Inferior parietal cortex (tissue), 1 donor: Measurements from ENCODE around the gene MAP2K7.
"Not testable (repeated sequence)": the region's sequence is repeated elsewhere in the genome, so short reads cannot be mapped to it uniquely, and the experiment has no call there.

Experiments
- DNase-seq: peaks from one replicate; pipeline ENCODE4 v3.0.0-alpha.2; 2016; ENCODE audit errors: extremely low spot score

MAP2K7 gene

DNA sequence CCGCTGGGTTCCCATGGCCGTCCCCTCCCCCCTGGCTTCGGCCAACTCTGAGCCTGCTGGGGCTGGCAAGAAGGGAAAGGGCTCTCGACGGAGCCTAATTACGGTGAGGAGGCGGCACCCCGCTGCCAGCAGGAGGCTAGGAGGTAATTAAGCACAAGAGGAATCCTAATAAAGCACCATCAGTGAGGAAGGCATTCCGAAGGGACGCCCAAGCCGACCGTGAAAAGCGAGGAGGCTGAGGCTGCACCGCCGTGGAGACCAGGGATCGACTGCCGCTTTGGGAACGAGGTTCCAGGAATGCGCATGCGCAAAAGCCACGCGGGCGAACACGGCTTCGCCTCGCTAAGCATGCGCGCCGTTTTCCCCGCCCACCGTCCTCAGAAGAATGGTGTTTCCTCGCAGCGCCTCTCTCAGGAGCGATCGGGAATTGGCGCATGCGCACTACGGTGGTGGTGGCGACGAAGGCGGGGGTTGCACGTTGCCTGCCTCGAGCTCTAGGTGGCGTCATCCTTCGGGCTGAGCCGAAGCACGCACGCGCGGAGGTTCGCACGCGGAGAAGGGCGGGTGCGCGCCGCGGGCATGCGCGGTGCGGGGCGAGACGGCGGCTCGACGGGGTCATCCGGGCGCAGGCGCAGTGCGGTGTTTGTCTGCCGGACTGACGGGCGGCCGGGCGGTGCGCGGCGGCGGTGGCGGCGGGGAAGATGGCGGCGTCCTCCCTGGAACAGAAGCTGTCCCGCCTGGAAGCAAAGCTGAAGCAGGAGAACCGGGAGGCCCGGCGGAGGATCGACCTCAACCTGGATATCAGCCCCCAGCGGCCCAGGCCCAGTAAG is at the start of gene MAP2K7:
Gene MAP2K7, plus strand, starts transcription at position 634 of the 830 bp plus-strand sequence. Its CDS starts 68 bp downstream, at position 702.
- peak; percentile 99 for DNase-seq

DNA sequence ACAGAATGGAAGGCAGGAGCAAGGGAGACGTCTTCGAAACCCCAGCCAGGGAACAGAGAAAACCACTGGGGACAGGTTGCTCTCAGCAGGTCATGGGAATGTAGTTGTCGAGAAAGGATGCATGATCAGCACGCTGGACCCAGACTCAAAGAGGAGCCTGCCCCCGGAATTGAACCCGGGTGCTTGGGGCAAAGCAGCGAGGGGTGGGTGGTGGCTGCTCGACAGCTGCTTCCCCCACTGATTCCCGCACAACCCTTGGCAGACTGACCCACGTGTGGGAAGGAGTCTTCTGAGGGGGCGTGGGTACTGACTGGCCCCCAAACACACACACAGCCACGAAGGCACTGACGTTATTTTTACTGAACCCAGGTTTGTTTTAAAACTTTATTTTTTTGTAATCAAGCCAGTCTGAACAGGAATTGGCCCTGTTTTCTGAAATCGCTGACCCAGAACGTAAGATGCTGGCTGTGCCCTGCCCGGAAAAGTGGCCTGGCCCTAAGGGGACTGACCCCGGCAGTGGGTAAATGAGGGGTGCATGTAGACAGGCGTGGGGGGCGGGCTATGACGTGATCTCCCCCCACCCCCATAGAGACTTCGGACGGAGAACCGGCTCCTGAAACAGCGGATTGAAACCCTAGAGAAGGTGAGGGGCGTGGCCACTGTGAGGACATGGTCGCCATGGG is 48.1 kb upstream of the MAP2K7 start:
- no peak for DNase-seq

DNA sequence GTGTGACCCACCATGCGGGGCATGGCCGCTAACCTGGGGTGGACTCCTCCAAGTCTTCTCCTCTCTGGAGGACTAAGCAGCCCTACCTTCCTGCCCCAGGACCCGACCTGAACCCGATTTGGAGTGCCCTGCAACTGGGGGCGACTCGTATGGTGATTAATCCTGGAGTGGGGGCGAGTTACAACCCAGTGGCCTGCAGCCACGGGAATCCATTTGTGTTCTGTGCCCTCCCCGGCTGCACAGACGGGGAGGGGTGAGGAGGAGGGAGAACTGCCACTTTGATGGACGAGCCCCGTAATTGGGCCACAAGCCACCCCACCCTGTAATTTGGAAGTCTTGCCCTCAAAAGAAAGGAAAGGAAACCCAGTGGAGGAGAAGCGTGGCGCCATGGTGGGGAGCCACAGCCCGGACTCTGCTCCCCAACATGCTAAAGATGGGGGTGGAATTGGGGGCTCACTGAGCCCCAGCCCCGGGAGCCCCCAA is 47.5 kb upstream of the MAP2K7 start:
- no peak for DNase-seq

DNA sequence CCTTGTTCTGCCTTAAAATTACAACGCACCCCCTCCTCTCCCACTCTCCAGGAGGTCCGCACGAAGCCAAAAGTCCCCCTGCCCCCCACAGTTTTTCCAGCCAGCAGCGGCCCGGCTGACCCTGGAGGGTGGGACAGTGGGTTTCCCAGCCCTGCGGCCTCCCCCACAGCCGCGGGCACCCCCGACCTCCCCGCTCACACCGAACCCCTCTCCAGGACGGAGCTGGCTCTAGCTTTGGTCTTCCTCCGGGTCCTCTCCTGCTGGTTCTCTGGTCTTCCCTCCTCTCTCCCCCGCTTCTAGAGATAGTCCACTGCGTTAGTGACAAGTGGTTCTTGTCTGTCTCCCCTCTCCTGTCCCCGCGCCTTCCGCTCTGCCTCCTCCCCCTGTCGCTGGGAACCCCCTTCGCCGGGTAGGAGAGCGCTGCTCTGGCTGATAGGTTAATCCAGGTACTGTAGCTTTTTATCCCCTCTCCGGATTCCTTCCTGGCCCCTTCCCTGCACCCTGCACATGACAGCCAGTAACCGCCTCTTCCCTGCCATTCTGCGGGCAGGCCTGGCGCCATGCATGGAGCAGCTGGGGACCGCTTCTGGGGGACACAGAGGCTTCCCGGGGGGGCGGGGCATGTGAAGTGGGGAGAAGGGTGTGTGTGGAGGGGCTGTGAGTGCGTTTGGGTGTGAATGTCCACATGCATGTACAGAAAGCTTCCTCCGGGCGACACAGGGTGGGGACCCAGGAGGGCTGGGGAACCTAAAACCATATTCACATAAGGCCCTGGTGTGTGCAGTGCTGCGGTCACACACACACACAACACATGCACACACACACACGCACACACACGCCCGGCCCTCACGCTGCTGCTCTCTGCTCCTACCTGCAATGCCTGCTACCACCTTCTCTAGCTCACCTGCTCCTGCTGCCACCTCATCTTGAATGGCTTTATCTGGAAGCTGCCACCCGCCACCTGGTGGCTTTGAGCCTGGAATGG is 46.7 kb upstream of the MAP2K7 start:
- no peak for DNase-seq

DNA sequence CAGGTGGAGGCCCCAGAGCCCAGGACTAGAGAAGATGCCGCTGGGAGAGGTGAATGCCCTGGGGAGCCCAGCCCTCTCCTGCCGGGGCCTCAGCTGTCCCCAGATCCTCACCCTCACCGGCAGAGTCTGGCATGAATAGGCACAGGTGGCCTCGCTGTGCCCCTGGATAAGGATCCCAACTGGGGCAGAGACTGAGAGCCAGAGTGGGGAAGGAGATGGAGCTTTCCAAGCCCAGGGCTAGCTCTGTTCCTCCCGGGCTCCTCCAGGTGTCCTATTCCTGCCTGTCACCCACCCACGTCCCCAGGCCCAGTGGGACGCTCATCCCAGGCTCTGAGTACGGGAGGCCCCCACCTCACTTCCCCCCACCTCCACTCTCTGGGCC is 46.0 kb upstream of the MAP2K7 start:
- no peak for DNase-seq

DNA sequence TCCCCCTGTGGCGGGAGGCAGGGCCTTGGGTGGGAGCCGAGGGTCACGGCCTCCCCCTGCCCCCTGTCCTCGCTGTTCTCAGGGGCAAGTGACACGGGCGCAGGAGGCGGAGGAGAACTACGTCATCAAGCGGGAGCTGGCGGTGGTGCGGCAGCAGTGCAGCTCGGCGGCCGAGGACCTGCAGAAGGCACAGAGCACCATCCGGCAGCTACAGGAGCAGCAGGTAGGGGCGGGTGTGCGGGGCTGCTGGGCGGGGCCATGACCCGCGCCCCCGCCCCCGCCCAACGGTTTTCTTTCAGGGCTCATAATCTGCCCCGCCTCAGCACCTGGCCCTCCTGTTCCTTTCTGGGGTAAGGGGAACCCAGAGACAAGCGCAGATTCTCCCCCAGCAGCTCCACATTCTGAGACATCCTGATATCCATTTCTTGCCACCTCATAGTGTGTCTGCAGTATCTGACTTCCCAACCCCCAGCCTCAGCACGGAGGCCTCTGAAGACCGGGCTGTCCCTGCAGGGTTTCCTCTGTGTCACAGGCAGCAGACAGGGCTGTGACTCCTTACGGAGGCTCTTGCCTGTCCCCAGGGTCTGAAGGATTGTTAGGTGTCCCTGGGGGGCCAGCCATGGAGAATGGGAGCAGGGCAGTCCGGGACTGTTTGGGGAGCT is 45.4 kb upstream of the MAP2K7 start:
- no peak for DNase-seq

DNA sequence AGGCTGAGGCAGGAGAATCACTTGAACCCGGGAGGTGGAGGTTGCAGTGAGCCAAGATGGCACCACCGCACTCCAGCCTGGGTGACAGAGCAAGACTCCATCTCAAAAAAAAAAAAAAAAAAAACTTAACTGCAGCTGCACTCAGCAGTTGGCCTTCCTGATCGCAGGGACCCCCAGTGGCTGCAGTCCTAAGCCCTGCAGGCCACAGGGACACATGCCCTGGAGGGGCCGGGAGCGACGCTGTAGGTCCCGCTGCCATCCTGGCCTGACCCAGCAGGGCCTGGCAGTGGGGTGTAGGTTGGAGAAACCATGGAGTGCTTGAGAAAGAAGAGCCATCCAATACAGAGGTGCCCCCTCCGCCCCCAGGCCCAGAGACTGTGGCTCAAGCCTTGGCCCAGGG is 44.6 kb upstream of the MAP2K7 start:
- DNase-seq = not testable (repeated sequence)

DNA sequence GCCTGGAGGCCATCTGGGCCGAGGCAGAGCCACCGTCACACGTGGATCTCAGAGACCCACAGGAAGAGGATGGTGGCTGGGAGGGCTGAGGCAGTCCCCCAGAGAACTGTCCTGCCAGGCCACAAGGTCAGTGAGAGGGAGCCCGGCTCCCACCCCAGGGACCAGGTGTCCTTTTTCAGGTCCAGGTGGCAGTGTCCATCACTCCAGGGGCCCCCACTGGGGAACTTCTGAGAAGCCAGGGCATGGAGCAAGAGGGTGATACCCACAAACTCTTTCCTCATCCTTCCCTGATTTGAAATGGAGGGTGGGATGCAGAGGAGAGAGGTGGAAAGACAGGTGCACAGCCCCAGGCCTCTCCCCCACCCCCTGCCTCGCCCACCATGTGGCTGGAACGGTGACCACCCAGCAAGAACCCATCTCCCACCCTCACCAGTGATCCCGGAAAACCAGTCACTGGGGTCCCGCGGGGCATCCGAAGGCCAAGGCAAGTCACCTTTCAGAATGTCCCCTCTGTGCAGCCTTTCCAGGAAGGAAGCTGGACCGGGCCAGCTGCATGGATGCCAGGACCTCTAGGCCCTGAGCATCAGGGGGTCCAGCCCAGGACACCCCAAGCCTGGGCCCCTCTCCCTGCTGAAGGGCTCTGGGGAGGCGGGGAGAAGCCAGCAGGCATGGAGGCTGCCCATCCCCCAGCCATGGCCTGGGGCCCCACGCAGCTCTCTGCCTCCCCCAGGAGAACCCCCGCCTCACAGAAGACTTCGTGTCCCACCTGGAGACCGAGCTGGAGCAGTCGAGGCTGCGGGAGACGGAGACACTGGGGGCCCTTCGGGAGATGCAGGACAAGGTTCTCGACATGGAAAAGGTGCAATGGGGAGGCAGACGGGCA is 43.6 kb upstream of the MAP2K7 start:
- DNase-seq = no peak

DNA sequence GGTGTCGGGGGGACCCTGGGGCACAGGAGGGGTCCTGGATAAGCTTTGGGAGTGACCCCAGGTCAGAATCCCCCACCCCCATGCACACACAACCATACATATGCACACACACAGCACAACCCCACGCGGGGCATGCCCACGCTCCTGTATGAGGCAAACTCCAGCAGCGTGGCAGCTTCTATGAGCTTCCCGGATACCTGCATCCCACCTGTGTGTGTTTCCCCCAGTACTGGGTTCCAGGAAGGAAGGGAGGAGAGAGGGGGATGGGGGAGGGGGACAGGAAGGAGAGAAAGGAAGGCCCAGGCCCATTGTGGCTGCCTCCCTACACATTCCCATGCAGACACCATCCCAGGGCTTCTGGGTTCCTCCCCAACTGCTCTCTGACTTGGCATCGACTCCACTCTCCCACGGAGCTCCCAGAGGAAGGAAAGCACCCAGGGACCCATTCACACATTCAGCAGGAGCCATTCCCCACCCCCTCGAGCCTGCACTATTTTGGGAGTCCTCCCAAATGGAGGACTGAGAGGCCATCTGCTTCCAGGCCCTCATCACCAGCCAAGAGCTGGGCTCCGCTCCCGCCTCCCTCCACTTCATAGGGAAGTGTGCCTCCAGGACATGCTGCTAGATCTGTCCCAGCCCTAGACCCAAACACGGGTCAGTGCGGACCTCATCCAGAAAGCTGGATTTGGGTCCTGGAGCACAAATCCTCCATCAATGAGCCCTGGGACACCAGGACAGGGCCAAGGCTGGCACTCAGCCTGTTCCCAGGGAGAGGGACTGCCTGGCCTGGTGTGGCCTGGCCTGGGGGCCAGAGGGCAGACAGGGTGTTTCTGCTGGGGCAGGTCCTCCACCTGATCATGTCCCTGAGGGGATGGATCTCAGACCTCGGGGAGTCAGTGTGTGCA is 42.7 kb upstream of the MAP2K7 start:
- peak; percentile 59 for DNase-seq

DNA sequence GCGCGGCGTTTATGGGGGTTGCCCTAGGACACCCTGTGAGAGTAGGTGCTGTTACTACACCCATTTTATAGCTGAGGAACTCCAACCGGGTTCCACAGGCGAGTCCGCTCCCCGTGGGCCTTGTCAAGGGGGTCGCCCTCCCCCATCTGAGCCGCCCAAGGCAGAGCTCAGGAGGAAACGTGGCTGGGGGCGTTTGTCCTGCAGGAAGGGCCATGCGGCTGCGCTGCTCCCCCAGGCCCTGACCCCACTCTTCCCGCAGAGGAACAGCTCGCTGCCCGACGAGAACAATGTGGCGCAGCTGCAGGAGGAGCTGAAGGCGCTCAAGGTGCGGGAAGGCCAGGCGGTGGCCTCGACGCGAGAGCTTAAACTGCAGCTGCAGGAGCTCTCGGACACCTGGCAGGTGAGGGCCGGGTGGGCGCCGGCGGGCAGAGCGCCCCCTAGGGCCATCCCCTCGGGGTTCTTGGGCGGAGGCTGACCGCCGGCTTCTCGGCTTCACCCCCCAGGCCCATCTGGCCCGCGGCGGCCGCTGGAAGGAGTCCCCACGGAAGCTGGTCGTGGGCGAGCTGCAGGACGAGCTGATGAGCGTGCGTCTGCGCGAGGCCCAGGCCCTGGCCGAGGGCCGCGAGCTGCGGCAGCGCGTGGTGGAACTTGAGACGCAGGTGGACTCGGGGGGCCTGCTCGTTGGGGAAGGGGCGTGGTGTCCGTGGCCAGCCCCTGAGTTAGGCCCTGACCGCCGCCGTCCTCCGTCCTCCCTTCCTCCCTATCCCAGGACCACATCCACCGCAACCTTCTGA is 41.9 kb upstream of the MAP2K7 start:
- DNase-seq = no peak

DNA sequence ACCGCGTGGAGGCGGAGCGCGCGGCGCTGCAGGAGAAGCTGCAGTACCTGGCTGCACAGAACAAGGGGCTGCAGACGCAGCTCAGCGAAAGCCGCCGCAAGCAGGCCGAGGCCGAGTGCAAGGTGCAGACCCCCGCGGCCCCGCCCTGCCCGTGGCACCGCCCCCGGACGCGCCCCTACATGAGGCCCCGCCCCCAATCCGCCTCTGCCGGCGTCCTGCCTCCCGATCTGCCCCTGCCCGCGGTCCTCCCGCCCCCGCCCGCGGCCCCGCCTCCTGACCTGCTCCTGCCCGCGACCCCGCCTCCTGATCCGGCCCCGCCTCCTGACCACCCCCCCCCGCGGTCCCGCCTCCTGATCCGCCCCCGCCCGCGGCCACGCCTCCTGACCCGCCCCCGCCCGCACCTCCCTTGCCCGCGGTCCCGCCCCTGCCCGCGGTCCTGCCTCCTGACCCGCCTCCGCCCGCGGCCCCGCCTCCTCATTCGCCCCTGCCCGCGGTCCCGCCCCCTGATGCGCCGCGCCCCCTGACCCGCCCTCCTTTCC is 41.2 kb upstream of the MAP2K7 start:
- DNase-seq = no peak

DNA sequence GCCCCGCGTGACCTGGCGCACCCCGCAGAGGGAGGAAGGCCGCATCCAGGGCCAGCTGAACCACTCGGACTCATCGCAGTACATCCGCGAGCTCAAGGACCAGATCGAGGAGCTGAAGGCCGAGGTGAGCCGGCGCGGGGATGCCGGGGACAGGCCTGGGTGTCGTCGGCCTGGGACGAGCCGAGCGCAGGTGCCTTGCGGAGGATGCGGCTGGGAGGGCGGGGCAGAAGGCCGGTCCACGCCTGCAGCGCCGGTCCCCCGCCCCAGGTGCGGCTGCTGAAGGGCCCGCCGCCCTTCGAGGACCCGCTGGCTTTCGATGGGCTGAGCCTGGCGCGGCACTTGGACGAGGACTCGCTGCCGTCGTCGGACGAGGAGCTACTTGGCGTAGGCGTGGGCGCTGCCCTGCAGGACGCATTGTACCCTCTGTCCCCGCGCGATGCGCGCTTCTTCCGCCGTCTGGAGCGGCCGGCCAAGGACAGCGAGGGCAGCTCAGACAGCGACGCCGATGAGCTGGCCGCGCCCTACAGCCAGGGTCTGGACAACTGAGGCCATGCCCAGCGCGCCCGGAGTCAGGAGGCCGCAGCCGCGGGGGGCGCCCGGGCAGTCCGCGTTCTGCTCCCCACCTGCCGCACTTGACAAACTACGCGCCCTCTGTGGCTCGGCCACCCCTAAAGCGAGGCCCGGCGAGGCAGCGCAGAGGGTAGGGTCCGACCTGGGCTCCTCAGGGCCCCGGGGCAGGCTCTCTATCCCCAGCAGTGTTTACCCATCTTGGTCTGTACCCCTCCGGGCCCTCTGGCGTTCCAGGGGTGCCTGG is 40.3 kb upstream of the MAP2K7 start:
- DNase-seq = no peak

DNA sequence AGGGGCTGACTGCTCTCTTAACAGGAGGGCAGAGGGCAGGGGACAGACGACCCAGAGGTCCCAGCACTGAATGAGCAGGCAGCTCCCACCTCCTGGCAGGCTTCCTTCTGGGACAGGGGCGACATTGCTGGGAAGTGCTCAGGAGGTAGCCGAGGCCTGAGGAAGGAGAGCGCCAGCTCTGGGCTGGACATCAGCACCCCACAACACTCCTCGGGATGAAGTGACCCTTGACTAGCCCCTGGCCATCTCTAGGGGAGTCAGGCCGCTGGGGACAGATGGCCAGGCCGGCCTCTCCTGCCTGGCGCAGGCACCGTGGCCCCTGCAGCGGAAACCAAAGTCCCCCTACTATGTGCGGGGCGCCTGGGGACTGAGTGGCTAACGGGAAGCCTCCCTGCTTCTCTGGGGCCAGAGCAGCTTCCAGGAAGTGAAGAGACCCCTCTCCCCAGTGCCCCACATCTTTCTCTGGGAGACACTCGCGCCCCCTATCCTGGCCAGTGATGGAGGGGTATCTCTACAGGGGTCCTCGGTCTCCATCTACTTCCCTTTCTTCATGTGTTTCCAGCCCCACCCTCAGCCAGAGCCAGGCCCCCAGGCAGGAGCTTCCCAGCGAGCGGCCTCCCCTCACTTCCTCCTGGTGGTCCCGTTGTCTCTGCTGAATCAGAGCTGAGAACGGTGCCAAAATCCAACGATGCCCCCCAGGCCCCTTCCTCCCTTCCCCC is 39.5 kb upstream of the MAP2K7 start:
- DNase-seq = no peak

DNA sequence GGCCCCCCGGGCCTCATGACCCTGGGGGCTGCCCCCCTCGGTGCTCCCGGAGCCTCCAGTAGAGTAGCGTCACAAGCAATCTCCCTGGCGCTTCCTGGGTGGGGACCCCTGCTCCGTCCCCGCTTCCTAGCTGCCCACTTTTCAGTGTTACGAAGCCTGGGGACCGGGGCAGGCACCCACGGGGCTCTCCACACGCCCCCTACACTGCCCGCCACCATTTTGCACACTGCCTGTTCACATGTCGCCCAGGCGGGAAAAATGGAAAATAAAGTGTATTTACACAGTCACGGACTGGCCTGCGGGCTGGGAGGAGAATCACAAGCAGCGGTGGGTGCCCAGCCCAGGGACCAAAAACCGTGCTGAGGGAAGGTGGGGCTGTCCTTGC is 39.0 kb upstream of the MAP2K7 start:
- no peak for DNase-seq

DNA sequence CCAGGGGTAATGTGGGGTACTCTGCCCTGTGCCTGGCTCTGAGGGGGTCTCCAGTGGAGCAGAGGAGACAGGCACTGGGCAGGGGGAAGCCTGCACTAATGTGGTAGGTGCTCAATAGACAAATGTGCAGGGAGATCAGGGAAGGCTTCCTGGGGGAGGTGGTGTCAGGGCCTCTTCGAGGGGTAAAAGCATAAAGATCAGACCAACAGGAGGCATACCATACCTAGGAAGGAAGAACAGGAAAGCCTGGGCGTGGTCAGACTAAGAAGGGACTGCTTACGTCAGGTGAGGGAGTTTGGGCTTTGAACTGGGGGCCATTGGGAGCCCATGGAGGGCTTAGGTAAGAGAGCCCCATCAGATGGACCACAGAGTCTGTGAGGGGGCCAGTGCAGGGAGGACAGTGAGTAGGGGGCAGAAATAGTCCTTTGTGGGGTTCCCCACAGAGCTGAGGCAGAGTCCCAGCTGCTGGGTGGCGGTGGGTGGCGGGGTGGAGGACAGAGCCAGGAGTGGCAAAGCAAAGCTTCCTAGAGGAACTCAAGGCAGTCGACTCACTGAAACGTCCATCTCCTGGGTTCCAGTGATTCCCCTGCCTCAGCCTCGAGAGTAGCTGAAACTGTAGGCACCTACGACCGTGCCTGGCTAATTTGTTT is 38.3 kb upstream of the MAP2K7 start:
- DNase-seq = no peak

DNA sequence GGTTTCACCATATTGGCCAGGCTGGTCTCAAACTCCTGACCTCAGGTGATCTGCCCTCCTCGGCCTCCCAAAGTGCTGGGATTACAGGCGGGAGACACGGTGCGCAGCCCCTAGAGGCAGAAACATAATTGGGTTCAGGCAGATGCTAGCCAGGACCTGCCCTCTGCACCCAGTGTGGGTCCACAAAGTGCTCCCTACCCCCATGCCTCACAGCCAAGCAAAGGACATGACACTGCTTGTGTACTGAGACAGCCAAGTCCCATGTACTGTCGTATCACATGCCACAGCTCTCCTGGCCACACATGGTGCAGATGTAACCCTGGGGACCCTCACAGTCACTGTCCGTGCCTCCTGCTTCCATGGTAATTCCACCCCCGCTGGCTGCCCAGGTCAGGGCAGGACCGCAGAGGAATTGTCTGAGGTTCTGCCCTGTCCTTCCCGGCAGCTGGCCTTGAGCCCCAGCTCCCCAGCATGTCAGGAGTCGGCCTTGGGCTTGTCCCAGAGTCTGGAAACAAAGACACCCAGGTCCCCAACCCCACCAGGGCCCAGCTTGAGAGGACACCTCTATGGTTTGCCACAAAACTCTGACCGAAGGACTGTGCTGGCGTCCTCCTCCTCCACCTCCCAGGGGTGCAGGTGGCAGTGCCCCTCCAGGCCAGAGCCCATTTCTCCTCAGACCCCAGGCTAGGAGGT is 37.1 kb upstream of the MAP2K7 start:
- DNase-seq = no peak
